HG02763 (cell line): ENCODE results near the gene SMO.
"Not testable (repeated sequence)": the region's sequence is repeated elsewhere in the genome, so short reads cannot be mapped to it uniquely, and the experiment has no call there.

ENCODE experiments used
- ATAC-seq: cut with Tn5 transposase; IDR thresholded peaks from one replicate; pipeline ENCODE4 v1.9.1; 2021; ENCODE audit warnings: mild to moderate bottlenecking, moderate library complexity; ENCODE audit not compliant: unreplicated experiment

SMO gene

DNA sequence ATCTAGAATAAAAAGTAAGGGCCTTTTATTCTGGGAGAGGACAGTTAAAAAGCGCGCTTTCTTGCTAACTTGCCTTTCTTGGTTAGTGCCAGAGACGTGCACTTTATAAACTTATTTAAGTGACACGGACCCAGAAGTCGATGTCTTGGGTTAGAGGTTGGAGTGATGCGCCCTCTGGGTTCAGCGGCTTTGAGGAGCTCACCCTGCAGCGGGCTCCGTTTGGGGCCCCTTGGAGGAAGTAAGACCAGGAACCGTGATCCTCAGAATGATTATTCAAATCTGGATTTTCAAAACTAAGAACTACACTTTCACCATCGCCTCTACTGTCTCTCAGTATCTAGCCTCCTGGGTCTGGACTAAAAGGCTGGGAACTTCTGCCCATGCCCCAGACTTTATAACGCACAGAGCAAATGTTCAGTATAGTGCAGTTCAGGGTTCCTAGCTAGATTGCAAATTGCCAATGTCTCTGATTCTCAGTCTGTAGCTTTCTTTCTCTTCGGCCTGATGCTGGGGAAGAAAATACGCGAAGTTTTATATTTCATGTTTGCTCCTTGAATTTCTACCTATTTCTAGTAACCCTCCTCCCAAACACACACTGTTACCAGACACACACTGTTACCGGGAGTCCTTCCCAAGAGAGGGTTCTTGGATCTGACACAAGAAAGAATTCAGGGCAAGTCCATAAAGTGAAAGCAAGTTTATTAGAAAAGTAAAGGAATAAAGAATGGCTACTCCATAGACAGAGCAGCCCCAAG lies 18.6 kb upstream of the SMO start:
- peak; percentile 56 for ATAC-seq

DNA sequence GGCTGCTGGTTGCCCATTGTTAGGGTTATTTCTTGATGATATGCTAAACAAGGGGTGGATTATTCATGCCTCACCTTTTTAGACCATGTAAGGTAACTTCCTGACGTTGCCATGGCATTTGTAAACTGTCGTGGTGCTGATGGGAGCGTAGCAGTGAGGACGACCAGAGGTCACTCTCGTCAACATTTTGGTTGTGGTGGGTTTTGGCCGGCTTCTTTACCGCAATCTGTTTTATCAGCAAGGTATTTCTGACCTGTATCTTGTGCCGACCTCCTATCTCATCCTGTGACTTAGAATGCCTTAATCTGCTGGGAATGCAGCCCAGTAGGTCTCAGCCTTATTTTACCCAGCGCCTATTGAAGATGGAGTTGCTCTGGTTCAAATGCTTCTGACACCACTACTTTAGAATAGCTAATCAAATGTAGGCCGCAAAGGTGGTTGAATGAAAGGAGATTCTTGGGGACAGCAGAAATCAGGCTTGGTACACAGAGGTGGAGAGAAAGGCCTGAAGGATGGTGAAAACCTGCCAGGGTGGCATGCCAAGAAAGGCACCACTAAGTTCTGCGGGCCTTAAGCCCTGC lies 17.9 kb upstream of the SMO start:
- no peak for ATAC-seq

DNA sequence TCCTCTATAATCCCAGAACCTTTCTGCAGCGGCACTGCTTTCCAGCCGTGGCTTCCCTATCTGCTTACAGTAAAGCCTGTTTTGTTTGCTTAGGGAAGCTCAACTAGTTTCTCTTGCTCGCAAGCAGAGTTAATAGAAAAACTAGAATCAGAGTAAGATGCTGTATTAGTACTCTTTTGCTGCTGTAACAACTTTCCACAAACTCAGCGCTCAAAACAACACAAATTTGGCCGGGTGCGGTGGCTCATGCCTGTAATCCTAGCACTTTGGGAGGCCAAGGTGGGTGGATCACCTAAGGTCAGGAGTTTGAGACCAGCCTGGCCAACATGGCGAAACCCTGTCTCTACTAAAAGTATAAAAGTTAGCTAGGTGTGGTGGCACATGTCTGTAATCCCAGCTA lies 14.6 kb upstream of the SMO start:
- ATAC-seq: not testable (repeated sequence)

DNA sequence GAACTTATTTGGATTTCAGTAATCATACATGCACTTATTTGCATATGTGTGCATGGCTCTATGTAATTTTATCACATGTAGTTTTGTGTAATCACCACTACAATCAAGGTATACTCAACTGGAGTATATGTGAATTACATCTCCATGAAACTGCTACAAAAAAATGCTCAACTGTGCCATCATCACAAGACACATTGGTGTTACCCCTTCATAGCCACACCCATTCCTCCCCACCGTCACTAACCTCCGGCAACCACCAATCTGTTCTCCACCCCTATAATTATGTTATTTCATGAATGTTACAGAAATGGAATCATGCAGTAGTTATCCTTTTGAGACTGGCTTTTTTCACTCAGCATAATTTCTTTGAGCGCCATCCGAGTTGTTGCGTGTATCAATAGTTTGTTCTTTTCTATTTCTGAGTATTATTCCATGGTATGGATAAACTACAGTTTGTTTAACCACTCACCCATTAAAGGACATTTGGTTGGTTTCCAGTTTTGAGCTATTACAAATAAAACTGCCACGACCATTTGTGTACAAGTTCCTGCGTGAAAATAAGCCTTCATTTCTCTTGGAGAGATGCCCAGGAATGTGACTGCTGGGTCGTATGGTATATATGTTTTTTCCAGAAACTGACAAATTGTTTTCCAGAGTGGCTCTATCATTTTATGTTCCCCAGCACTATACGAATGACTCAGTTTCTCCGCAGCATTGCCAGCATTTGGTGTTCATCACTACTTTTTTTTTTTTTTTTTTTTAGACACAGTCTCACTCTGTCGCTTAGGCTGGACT lies 11.3 kb upstream of the SMO start:
- no peak for ATAC-seq

DNA sequence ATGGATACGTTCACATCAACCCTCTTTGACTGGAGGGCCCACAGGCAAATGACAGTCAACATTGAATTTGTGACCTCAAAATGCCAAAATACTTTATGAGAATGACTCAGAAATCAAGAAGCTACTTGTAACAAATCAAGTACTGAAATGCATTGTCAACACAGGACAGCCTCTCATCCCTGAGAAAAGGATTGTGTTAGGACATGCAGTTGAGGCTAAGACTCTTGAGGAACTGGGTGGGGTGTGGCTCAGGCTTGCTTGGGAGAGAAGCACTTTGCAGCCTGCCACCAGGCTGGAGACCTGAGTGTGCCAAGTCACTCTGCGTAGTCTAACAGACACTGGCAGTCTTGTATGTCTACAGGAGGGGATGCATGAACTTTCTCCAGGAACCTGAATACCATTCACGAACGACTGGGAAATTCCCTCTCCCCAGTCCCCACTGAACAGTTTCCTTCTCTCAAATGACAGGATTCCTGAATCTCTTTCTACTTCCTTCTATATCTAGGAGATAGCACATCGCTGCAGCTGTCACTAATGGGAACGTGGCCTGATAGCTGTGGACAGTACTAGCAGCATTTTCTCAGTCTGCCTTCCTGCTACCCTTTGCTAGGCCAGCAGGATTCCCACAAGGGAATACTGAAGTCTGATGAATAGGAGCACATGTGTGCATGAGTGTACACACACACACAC lies 3.3 kb upstream of the SMO start:
- ATAC-seq: no peak

DNA sequence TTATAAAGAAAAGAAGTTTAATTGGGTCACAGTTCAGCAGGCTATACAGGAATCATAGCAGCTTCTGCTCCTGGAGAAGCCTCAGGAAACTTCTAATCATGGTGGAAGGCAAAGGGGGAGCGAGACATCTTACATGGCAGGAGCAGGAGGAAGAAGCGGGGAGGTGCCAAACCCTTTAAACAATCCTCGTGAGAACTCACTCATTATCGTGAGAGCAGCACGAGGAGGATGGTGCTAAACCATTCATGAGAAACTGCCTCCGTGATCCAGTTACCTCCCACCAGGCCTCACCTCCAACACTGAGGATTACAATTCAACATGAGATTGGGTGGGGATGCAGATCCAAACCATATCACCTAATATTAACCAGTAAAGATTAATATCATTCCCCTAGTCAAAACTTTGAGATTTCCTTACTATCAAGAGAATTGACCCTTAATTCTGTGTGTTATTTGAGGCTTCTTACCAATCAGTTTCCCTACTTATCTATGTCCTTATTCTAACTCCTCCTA lies 1.6 kb upstream of the SMO start:
- ATAC-seq: no peak

DNA sequence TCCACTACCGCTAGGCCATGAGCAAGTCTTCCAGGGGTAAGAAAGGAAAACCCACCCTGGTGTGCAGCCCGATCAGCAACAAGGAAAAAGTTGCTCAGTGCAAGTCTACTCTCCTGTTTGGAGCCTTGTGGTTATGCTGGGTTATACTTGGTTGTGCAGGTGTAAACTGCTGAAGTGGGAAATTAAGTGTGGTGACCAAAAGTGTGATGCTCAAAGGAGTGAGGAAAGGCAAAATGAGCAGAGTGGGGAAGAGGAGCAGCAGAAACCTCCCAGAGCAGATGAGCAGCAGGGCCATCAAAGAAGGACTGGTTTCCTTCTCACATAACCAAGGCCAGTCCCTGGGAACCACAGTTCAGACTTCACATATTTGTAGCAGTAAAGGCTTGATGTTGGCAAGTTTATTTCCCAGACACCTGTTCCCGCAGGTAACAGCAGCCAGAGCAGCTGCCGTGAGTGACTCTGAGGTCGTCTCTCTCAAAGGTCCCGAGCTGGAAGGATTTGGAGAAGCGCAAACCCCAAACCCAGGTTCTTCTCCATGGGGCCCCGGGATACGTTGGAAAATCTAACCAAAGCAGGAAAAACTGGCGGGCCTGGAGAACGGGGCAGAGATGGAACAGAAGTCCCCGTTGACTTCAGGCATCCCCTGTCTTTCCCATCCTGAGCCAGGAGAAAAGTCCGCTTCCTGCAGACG lies 607 bp upstream of the SMO start:
- ATAC-seq: no peak

DNA sequence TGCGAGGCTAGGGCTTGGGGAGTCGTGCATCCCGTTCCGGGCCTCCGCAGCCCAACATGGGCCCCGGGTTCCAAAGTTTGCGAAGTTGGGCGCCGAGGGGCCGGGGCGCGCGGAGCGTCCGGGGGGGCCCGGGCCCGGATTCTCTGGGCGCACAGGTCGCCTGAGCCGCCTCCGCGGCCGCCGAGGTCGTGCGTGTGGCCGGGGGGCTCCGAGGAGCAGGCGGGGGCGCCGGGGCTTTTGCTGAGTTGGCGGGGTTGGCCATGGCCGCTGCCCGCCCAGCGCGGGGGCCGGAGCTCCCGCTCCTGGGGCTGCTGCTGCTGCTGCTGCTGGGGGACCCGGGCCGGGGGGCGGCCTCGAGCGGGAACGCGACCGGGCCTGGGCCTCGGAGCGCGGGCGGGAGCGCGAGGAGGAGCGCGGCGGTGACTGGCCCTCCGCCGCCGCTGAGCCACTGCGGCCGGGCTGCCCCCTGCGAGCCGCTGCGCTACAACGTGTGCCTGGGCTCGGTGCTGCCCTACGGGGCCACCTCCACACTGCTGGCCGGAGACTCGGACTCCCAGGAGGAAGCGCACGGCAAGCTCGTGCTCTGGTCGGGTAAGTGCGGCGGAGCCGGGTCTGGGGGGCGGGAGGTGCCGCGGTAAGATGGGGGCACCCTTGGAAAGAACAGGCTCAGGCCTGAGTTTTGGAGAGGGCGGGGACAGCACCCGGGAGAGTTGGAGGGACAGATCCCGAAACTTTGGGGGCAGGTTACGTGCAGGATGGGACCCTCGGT lies 643 bp downstream of the SMO start:
- ATAC-seq: no peak

DNA sequence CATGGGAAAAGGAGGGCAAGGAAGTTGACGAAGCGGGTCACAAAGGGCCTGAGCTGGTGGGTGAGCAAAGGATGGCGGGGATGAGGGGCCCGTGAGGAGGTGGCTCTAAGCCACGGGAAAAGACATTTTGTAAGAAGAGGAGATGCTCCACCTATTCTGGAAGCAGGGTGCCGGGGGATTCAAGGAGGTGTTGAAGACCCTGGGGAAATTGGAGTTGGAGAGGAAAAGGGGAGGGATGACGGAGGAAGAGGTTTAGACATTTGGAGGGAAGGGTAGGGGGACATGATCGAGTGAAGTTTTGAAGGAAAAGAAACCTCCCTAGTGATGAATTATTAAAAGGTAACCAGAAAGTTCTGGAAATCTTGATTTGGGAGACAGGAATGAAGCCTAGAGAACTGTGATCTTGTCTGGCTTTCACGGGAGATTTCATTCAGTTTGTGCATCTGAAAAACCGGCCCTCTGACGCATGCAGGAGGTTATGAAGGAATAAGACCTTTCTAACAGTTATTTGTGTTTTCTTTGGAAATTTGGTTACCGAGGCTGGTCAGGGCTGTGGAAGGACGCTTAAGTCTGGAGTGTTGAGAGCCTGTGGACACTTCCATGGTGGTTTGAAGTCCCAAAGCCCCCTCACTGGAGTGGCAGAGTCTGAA lies 1.4 kb downstream of the SMO start:
- no peak for ATAC-seq

DNA sequence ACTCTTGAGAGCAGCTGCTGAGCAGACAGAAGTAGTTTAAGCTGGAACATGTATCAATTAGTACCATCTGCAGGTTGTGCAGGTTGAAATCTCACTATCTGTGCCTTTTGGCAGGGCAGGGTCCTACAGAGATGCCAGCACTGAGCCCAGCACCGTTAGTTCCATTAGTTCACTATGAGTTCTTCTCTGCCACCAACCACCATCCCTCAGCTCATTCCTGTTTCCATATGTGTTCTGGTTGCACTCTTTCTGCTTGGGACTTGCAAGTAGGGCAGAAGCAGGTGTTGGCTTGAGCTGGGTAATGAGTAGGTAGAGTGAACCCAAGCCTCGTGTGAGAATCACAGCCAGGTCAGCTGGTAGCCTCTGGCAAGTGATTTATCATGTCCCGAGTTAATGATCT lies 2.8 kb downstream of the SMO start:
- no peak for ATAC-seq

DNA sequence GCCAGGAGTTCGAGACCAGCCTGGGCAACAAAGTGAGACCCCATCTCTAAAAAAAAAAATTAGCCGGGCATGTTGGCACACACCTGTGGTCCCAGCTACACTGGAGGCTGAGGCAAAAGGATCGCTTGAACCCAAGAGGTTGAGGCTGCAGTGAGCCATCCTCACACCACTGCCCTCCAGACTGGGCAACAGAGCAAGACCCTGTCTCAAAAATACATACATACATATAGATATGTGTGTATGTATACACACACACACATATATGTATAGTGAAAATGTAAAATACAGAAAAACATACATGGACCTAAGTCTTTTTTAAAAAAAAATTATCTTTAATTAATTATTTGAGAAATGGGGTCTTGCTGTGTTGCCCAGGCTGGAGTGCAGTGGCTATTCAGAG lies 5.5 kb downstream of the SMO start:
- ATAC-seq: no peak

DNA sequence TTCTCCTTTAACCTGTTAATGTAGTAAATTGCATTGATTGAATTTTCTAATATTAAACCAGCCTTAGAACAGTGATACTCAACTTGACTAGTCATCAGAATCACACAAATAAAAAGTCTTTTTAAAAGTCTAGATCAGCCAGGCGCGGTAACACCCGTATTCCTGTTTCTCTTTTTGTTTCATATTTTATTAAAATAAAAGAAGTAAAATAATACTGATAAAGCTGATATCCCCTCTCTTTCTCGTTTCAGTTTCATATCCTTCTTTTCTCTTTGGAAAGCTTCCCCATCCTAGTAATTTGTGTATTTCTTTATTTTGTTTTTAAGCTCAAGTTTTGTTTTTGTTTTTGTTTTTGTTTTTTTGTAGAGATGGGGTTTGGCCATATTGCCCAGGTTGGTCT lies 9.3 kb downstream of the SMO start:
- no peak for ATAC-seq

DNA sequence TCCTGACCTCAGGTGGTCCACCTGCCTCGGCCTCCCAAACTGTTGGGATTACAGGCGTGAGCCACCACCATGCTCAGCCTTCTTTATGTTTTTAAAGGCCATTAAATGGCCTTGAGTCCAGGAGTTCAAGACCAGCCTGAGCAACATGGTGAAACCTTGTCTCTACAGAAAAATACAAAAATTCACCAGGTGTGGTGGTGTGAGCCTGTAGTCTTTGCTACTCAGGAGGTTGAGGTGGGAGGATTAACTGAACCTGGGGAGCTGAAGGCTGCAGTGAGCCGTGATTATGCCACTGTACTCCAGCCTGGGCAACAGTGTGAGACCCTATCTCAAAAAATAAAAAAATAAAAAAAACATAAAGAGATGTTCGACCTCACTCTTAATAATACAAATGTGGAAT lies 11.0 kb downstream of the SMO start:
- ATAC-seq: no peak

DNA sequence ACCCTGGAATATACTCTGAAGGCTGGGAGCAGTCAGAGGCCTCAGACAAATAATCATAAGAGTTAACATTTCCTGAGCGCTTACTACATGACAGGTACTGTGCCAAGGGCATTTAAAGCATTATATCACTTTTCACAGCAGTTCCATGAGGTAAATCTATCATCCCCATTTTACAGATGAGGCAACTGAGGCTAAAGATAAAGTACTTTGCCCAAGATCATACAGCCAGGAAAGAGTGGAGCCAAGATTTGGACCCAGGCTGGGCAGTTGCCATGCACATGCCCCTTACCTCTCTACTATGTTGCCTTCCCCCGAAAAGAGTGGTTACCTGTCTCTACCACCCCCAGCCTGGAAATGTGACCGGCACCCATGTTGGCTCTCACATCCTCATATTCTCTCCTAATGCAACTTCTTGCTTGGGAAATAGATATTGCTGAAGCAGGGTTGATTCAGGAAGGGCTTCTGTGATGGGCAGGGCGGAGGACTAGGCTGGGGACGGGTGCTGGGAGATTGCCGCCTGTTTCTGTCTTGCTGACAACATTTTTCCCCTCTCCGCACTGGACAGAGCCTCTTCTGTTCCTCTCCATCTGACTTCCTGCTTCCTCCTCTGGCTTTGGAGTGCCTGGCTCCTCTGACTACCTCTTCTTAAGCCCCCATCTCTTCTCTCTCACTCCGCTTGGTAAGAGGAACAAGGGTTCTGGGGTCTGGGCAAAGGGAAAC lies 13.8 kb downstream of the SMO start:
- no peak for ATAC-seq

DNA sequence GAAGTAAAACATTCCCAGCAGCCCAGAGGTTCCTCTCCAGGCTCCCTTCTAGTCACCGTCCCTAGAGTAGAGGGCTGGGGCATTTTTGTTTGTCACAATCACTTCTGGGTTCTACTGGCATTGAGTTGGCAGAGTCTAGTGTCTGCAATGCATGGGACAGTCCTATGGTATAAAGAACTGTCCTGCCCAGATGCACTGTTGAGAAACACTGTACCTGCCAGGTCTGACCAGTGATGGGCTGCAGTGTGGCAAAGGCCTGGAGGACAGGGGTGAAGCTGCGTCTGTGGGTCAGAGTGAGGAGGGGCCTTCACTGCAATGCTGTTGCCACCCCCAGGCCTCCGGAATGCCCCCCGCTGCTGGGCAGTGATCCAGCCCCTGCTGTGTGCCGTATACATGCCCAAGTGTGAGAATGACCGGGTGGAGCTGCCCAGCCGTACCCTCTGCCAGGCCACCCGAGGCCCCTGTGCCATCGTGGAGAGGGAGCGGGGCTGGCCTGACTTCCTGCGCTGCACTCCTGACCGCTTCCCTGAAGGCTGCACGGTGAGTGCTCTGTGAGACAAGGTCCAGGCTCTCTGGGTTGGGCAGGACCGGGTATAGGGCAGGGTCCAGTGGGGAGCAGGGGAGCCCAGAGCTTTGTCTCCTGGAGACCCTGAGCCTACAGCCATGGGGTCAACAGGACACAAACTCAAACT lies 14.8 kb downstream of the SMO start:
- ATAC-seq: no peak

DNA sequence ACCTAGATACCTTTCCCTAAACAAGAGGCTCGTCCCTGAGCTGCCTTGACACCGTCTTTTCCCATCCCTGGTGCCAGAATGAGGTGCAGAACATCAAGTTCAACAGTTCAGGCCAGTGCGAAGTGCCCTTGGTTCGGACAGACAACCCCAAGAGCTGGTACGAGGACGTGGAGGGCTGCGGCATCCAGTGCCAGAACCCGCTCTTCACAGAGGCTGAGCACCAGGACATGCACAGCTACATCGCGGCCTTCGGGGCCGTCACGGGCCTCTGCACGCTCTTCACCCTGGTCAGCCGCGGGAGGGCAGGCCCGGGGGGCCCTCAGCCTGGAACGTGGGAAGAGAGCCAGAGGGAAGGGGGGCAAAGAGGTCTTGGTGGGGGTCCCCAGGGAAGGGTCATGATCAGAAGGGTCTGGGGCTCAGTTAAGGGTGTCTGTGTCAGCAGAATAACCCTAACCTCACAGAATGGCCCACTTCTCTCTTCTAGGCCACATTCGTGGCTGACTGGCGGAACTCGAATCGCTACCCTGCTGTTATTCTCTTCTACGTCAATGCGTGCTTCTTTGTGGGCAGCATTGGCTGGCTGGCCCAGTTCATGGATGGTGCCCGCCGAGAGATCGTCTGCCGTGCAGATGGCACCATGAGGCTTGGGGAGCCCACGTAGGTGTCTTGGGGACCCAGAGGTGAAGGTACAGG lies 16.8 kb downstream of the SMO start:
- no peak for ATAC-seq

DNA sequence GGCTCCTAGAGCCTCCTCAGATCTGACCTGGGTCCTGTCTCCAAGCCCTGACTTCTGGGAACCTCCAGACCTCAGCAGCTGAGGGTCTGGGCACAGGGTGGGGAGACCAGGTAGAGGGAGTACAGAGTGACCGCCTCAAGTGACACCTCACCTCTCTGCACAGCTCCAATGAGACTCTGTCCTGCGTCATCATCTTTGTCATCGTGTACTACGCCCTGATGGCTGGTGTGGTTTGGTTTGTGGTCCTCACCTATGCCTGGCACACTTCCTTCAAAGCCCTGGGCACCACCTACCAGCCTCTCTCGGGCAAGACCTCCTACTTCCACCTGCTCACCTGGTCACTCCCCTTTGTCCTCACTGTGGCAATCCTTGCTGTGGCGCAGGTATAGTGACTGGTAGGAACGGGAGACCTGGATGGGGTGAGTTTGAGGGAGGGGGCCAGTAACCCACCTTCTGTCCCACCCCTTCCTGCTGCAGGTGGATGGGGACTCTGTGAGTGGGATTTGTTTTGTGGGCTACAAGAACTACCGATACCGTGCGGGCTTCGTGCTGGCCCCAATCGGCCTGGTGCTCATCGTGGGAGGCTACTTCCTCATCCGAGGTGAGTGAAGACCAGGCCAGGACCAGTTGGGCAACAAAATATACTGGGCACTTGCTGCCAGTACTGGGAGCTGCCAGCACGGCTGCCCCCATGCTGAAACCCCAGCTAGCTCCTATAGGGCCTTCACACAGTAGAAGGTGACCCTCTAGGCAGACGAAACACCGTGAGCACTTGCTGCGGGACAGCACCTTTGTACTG lies 17.8 kb downstream of the SMO start:
- no peak for ATAC-seq
